GM12878 (cell line): Measurements from ENCODE around the gene RPS6KA5. TPM values are rescaled to one million over a fixed set of nuclear protein-coding genes. Genes with fewer than 3 reads are reported as not detected.

Source experiments
- ATAC-seq: fragments of 200-7000 bp; cut with Tn5 transposase; 3 replicates; pipeline ENCODE4 v1.9.1; 2020; ENCODE audit warnings: mild to moderate bottlenecking, moderate library complexity
- BruUV-seq: library from RNA; stranded (reverse); fragments of 400-500 nt; replicated peaks from 2 replicates; lab custom pipeline; 2021; lab: Mats Ljungman, UMichigan
- CTCF ChIA-PET: fragments of 300-600 bp; sonication (Branson Sonifier 250); formaldehyde crosslinking; extraction: SDS; loops from one replicate; lab custom pipeline; 2021; ENCODE audit warnings: inconsistent platforms; lab: Yijun Ruan, JAX
- POLR2A ChIA-PET: fragments of 350-600 bp; formaldehyde crosslinking; extraction: SDS; loops from one replicate; lab custom pipeline; 2021; ENCODE audit warnings: inconsistent platforms; lab: Charles Lee
- RAD21 ChIA-PET: fragments of 300-600 bp; sonication (Branson Sonifier 250); formaldehyde crosslinking; loops from one replicate; lab custom pipeline; 2023; ENCODE audit warnings: antibody characterized with exemption; ENCODE audit not compliant: unreplicated experiment; lab: Charles Lee
- SMC1A ChIA-PET: fragments of 300-600 bp; sonication (Branson Sonifier 250); formaldehyde crosslinking; loops from one replicate; lab custom pipeline; 2023; ENCODE audit not compliant: unreplicated experiment, uncharacterized antibody; lab: Charles Lee
- DNase-seq: peaks from one replicate; pipeline ENCODE4 v3.0.0-alpha.2; 2011; ENCODE audit warnings: low read depth, low spot score
- FAIRE-seq: peaks from 3 replicates; lab custom pipeline; 2011; peaks lifted over from hg19 to GRCh38; lab: Jason Lieb, UNC
- H2AFZ ChIP-seq: 2 replicates; pipeline ENCODE4 v1.6.0; 2011; ENCODE audit warnings: low read depth, low read length, control low read depth; ENCODE audit not compliant: control insufficient read depth
- H3K27ac ChIP-seq: 2 replicates; pipeline ENCODE4 v1.5.1; 2011; ENCODE audit warnings: control low read depth; ENCODE audit not compliant: control insufficient read depth, insufficient read depth
- H3K27me3 ChIP-seq, 2 experiments: replicated peaks in 1 of 2; 2 replicates each; pipeline versions ENCODE4 v1.6.0 to v1.6.1; 2011; ENCODE audit warnings: low read length in 1 of 2; ENCODE audit not compliant: control insufficient read depth in 2 of 2, insufficient read depth in 2 of 2
- H3K36me3 ChIP-seq, 2 experiments: 2 replicates each; pipeline ENCODE4 v1.5.1; 2011; ENCODE audit warnings: low read length in 1 of 2; ENCODE audit not compliant: control insufficient read depth in 2 of 2, insufficient read depth in 2 of 2
- H3K4me1 ChIP-seq: 2 replicates; pipeline ENCODE4 v1.6.1; 2011; ENCODE audit warnings: mild to moderate bottlenecking, low read length, moderate library complexity, mixed read lengths; ENCODE audit not compliant: control insufficient read depth, insufficient read depth
- H3K4me2 ChIP-seq: 2 replicates; pipeline ENCODE4 v1.6.0; 2011; ENCODE audit warnings: control low read depth; ENCODE audit not compliant: control insufficient read depth, insufficient read depth
- H3K4me3 ChIP-seq: fragments of 200-600 bp; sonication (generic); 2 replicates; pipeline ENCODE4 v1.5.1; 2016
- H3K79me2 ChIP-seq: 2 replicates; pipeline ENCODE4 v1.6.0; 2011; ENCODE audit warnings: low read length; ENCODE audit not compliant: control insufficient read depth, insufficient read depth
- H3K9ac ChIP-seq: 2 replicates; pipeline ENCODE4 v1.8.0; 2011; ENCODE audit warnings: low read length, control low read depth, mixed read lengths; ENCODE audit not compliant: control insufficient read depth, insufficient read depth
- H3K9me3 ChIP-seq: replicated peaks from 3 replicates; pipeline ENCODE4 v1.5.1; 2011; ENCODE audit warnings: mild to moderate bottlenecking, low read length; ENCODE audit not compliant: control insufficient read depth, insufficient read depth
- H4K20me1 ChIP-seq: 2 replicates; pipeline ENCODE4 v1.6.0; 2011; ENCODE audit not compliant: control insufficient read depth, insufficient read depth
- ASH2L ChIP-seq: fragments of 300-600, 200-600 bp; sonication (generic); IDR thresholded peaks from 2 replicates; pipeline ENCODE4 v1.6.1; 2017; ENCODE audit warnings: low read depth, mild to moderate bottlenecking, borderline replicate concordance
- BHLHE40 ChIP-seq, 2 experiments: fragments of 450-650 bp in 1 of 2; IDR thresholded peaks; 2 replicates each; pipeline ENCODE4 v1.6.1; 2011 to 2017; ENCODE audit warnings: low read depth in 2 of 2, borderline replicate concordance in 1 of 2, improper control_type of control experiment in 1 of 2, low read length in 1 of 2, mild to moderate bottlenecking in 1 of 2
- CEBPB ChIP-seq, 2 experiments: fragments of 150-350 bp in 1 of 2; IDR thresholded peaks; 2 replicates each; pipeline ENCODE4 v1.6.1; 2012 to 2014; ENCODE audit warnings: low read depth in 2 of 2, low read length in 2 of 2, borderline replicate concordance in 1 of 2, inconsistent platforms in 1 of 2
- CREM ChIP-seq: IDR thresholded peaks from 2 replicates; pipeline ENCODE4 v1.6.1; 2014; ENCODE audit warnings: antibody characterized with exemption, low read depth
- EED ChIP-seq: sonication (generic); IDR thresholded peaks from 2 replicates; pipeline ENCODE4 v1.6.1; 2016; ENCODE audit warnings: antibody characterized with exemption, low read depth
- HSF1 ChIP-seq: fragments of 150-350 bp; IDR thresholded peaks from 2 replicates; pipeline ENCODE4 v1.6.1; 2014; ENCODE audit warnings: mild to moderate bottlenecking, low read depth, low read length
- MEF2A ChIP-seq: IDR thresholded peaks from 2 replicates; pipeline ENCODE4 v1.6.1; 2011; ENCODE audit warnings: low read depth, mild to moderate bottlenecking, low read length, moderate library complexity; ENCODE audit not compliant: insufficient read depth
- MYC ChIP-seq: IDR thresholded peaks from 2 replicates; pipeline ENCODE4 v1.6.1; 2011; ENCODE audit warnings: mild to moderate bottlenecking, low read length, moderate library complexity, inconsistent platforms; ENCODE audit not compliant: insufficient read depth, insufficient replicate concordance, insufficient read length, severe bottlenecking
- PML ChIP-seq: IDR thresholded peaks from 2 replicates; pipeline ENCODE4 v1.6.1; 2012; ENCODE audit warnings: low read length, inconsistent platforms
- SUZ12 ChIP-seq: fragments of 200-600 bp; sonication (generic); IDR thresholded peaks from one replicate; pipeline ENCODE4 v1.6.1; 2018; ENCODE audit warnings: antibody characterized with exemption, mild to moderate bottlenecking; ENCODE audit not compliant: unreplicated experiment
- TARDBP ChIP-seq: IDR thresholded peaks from 2 replicates; pipeline ENCODE4 v1.6.1; 2016; ENCODE audit warnings: borderline replicate concordance
- WRNIP1 ChIP-seq: IDR thresholded peaks from 2 replicates; pipeline ENCODE4 v1.6.1; 2011; ENCODE audit warnings: low read depth, low read length, improper control_type of control experiment, borderline replicate concordance
- YY1 ChIP-seq: IDR thresholded peaks from 2 replicates; pipeline ENCODE4 v1.6.1; 2011; ENCODE audit warnings: low read depth, mild to moderate bottlenecking, low read length
- ZNF217 ChIP-seq: fragments of 450-650 bp; IDR thresholded peaks from 2 replicates; pipeline ENCODE4 v1.6.1; 2017; ENCODE audit warnings: antibody characterized with exemption, mild to moderate bottlenecking
- WGBS: methylation state at CpG from one replicate; pipeline ENCODE4 v1.1.6; 2016; ENCODE audit warnings: low lambda C conversion rate; ENCODE audit not compliant: insufficient replicate concordance, insufficient coverage; ENCODE audit errors: missing lambda C conversion rate; 5-methylcytosine and 5-hydroxymethylcytosine counted together
- in situ Hi-C: fragments of 300-500 bp; cut with MboI; formaldehyde crosslinking; loops from 9 replicates; pipeline ENCODE4 v1.14.3; 2018; ENCODE audit warnings: mixed read lengths
- intact Hi-C: fragments of 100-400 bp; cut with micrococcal nuclease; formaldehyde crosslinking; loops from one replicate; pipeline ENCODE4 v1.14.2; 2022; ENCODE audit not compliant: unreplicated experiment
- polyA plus RNA-seq, 11 experiments: library from polyadenylated mRNA; depleted of rRNA in 4 of 11; unstranded in 6 of 11; stranded (reverse) in 5 of 11; fragments of >200 nt; fragmentation: Nextera tagmentation in 4 of 11; fragmentation: Illumina TruSeq in 1 of 11; extraction: Ambion mirVana in 4 of 11; extraction: Trizol in 1 of 11; gene quantifications; 1 replicate in 1 of 11; 2 replicates in 10 of 11; pipeline versions ENCODE4 v1.2.1 to v1.2.3, GENCODE V29; 2011 to 2016; ENCODE audit warnings: inconsistent platforms in 2 of 11, missing spikeins in 2 of 11, low read depth in 1 of 11
- total RNA-seq, 4 experiments: library from RNA; depleted of rRNA in 3 of 4; stranded (reverse); fragments of >200 nt in 3 of 4; fragmentation: Illumina TruSeq in 1 of 4; extraction: Trizol in 1 of 4; gene quantifications; 2 replicates each; pipeline versions ENCODE4 v1.2.1 to v1.2.3, GENCODE V29; 2013 to 2021
- TF ChIP-seq, protein P1 (sequence below): IDR thresholded peaks from 2 replicates; pipeline ENCODE4 v1.6.1; 2012; ENCODE audit warnings: low read depth, low read length, improper control_type of control experiment
- TF ChIP-seq, protein P2 (sequence below): fragments of 450-650 bp; IDR thresholded peaks from 2 replicates; pipeline ENCODE4 v1.6.1; 2017; ENCODE audit warnings: antibody characterized with exemption, mild to moderate bottlenecking, moderate library complexity

Gene RPS6KA5
- total and polyA plus RNA-seq, 10 of the 15 experiments (the other 5 are each of a cell fraction or from before 2014, with no cell fraction given): 1.4 to 7.0 (median 3.7) TPM

DNA sequence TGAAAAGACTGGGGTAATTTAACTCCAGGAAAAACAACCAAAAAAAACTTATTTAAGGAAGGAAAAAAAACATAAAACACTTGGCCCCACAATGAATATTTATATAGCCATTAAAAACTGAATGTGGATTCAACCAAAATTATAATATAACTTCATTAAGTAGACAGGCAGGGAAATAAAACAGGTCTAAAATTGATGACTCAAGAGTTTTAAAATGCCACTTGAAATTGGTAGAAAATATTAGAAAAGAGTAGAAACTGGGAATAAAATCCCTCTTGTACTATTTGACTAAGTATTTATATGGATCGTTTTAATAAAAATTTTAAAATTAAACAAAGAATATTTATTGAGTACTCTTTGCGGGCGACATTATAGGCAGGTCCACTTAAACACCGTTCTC is 28.8 kb downstream of the RPS6KA5 start:
- no peak overlapping the region for H3K27ac ChIP-seq
- ATAC-seq: no peak
- in situ Hi-C loops: no loop called here
- TF ChIP-seq, protein P1, sequence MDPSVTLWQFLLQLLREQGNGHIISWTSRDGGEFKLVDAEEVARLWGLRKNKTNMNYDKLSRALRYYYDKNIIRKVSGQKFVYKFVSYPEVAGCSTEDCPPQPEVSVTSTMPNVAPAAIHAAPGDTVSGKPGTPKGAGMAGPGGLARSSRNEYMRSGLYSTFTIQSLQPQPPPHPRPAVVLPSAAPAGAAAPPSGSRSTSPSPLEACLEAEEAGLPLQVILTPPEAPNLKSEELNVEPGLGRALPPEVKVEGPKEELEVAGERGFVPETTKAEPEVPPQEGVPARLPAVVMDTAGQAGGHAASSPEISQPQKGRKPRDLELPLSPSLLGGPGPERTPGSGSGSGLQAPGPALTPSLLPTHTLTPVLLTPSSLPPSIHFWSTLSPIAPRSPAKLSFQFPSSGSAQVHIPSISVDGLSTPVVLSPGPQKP: no peak
- no peak for TF ChIP-seq SUZ12
- no peak for TF ChIP-seq MEF2A
- no peak for TF ChIP-seq MYC
- no peak for TF ChIP-seq ZNF217
- TF ChIP-seq CEBPB (IDR thresholded peaks at IDR 0.05; ENCODE audit: borderline replicate concordance in 1 of 2, low read depth in 2 of 2, low read length in 2 of 2): no peak
- TF ChIP-seq PML: no peak
- TF ChIP-seq HSF1: no peak
- no peak for TF ChIP-seq ASH2L
- TF ChIP-seq TARDBP: no peak
- no peak for TF ChIP-seq EED
- TF ChIP-seq CREM: no peak
- TF ChIP-seq, protein P2, sequence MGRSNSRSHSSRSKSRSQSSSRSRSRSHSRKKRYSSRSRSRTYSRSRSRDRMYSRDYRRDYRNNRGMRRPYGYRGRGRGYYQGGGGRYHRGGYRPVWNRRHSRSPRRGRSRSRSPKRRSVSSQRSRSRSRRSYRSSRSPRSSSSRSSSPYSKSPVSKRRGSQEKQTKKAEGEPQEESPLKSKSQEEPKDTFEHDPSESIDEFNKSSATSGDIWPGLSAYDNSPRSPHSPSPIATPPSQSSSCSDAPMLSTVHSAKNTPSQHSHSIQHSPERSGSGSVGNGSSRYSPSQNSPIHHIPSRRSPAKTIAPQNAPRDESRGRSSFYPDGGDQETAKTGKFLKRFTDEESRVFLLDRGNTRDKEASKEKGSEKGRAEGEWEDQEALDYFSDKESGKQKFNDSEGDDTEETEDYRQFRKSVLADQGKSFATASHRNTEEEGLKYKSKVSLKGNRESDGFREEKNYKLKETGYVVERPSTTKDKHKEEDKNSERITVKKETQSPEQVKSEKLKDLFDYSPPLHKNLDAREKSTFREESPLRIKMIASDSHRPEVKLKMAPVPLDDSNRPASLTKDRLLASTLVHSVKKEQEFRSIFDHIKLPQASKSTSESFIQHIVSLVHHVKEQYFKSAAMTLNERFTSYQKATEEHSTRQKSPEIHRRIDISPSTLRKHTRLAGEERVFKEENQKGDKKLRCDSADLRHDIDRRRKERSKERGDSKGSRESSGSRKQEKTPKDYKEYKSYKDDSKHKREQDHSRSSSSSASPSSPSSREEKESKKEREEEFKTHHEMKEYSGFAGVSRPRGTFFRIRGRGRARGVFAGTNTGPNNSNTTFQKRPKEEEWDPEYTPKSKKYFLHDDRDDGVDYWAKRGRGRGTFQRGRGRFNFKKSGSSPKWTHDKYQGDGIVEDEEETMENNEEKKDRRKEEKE: no peak
- TF ChIP-seq WRNIP1: no peak
- no peak for TF ChIP-seq BHLHE40 (IDR thresholded peaks at IDR 0.05; ENCODE audit: borderline replicate concordance in 1 of 2, low read depth in 2 of 2, low read length in 1 of 2)
- no peak for TF ChIP-seq YY1
- TF ChIP-seq, all 136 proteins: peak for 0
- no peaks in the 10 kb centered on the region for H3K9me3 ChIP-seq
- POLR2A ChIA-PET: interaction anchor here (0.7 to 1.7 kb wide), 3 partner anchors 10 to 58 kb away, joined by 3 to 4 read pairs (median 3); no protein-coding TSS in a partner anchor
- H2AFZ ChIP-seq: no peak overlapping the region
- RAD21 ChIA-PET: no interaction called here
- no peak overlapping the region for H3K4me2 ChIP-seq
- no peaks in the 10 kb centered on the region for H3K79me2 ChIP-seq
- SMC1A ChIA-PET: interaction anchor here (1.2 to 4.2 kb wide), 3 partner anchors 16 to 47 kb away, joined by 3 to 14 read pairs (median 3); no protein-coding TSS in a partner anchor
- H3K9ac ChIP-seq: no peak overlapping the region
- no peaks in the 10 kb centered on the region for H3K36me3 ChIP-seq
- no peaks in the 10 kb centered on the region for H3K27me3 ChIP-seq
- CTCF ChIA-PET: no interaction called here
- DNase-seq (no peak), FAIRE-seq (no peak)
- BruUV-seq: no TSS peak
- peaks cover 16% of the 10 kb centered on the region for H3K4me1 ChIP-seq
- intact Hi-C loops: no loop called here
- no peaks in the 10 kb centered on the region for H4K20me1 ChIP-seq
- no peak overlapping the region for H3K4me3 ChIP-seq
- WGBS: 99% methylated on average over 4 of the region's 4 CpGs
